HFF-Myc (cell line): Measurements from ENCODE around the gene RNF125.

Source experiments
- DNase-seq: peaks from one replicate; pipeline ENCODE4 v3.0.0-alpha.2; 2011; ENCODE audit warnings: low read depth; ENCODE audit errors: extremely low read depth
- H3K4me3 ChIP-seq: replicated peaks from 2 replicates; pipeline ENCODE4 v1.5.1; 2011; ENCODE audit warnings: low read depth, mild to moderate bottlenecking, control low read depth, low read length
- CTCF ChIP-seq: IDR thresholded peaks from 2 replicates; pipeline ENCODE4 v1.5.1; 2012; ENCODE audit warnings: mild to moderate bottlenecking, low read depth, low read length, control low read depth; ENCODE audit errors: missing control alignments

RNF125 gene

GRCh38 chr18:32095192-32095899 lies 76.7 kb downstream of the RNF125 start:
- no peak for TF ChIP-seq CTCF
- DNase-seq: no peak
- H3K4me3 ChIP-seq: no peak overlapping the region

DNA sequence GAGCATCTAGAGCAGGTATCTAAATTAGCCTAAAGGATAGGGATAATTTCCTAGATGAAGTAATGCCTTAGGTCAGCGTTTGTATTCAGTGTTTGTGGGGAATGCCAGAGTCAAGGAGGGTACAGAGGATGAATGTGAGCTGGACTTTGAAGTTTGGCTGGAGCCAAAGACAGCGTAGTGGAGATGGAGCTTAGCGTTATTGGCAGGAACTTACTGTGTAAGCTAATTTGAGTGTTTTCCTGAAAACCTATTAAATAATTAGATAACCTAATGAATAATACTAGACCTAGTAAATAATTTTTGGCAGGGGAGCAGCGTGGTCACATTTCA lies 77.2 kb downstream of the RNF125 start:
- H3K4me3 ChIP-seq: no peak overlapping the region
- no peak for DNase-seq
- no peak for TF ChIP-seq CTCF

DNA sequence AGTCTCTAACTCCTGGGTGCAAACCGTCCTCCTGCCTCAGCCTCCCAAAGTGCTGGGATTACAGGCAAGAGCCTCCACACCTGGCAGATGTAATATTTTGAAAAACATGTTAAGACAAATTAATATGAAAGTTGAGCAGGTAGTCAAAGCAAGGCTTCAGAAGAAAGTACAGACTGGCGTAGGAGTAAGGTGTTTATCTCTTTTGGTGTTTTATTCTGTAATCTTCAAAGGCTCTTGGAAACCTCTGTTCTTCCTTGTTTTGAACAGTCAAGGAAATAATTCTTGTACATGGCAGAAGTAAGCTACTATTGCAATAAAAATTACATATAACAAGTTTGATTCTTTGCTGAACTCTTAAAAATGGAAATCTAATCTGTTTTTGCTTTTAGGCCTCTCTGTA lies 78.3 kb downstream of the RNF125 start:
- DNase-seq: no peak
- H3K4me3 ChIP-seq: no peak overlapping the region
- TF ChIP-seq CTCF: no peak

DNA sequence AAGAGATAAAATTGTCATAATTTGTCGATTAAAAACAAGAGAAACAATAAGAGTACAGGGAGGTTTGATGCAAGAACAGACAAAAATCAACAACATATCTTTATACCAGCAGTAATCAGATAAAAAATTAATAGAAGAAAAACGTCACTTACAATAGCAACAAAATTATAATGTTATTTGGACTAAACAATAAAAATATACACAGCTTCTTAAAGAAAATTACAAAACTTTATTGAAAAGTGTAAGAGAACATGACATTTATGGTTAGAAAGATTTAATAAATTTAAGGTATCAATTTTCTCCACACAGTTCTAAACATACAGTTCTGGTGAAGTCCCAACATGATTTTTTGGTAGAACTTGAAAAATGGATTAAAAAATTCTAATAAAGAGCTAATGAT lies 85.9 kb downstream of the RNF125 start:
- TF ChIP-seq CTCF: no peak
- no peak for DNase-seq
- no peak overlapping the region for H3K4me3 ChIP-seq

DNA sequence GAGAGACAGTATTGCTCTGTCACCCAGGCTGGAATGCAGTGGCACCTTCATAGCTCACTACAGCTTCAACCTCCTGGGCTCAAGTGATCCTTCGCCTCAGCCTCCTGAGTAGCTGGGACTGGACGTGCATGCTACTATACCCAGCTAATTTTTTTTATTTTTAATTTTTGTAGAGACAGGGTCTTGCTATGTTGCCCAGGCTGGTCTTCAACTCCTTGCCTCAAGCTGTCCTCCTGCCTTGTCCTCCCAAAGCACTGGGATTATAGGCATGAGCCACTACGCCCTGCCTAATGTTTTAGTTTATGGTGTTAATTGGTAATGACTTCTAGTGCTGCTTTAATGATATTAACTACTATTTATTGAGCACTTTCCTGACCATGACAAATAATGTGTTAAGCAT lies 91.4 kb downstream of the RNF125 start:
- H3K4me3 ChIP-seq: no peak overlapping the region
- no peak for DNase-seq
- TF ChIP-seq CTCF: no peak

DNA sequence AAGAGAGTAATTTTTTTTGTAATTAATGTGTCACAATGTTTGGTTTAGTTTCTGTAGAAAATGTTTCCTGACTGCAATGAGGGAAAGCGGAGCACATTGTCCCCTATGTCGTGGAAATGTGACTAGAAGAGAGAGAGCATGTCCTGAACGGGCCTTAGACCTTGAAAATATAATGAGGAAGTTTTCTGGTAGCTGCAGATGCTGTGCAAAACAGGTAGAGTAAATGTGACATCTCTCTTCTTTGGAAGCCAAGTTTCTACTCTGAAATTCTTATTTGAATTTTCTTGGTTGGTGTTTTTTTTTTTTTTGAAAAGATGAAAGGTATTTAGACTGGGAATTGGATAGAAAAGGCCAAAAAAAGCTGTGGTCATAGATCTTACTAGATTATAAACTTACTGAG lies 93.1 kb downstream of the RNF125 start:
- no peak for DNase-seq
- TF ChIP-seq CTCF: no peak

GRCh38 chr18:32112826-32113225 lies 94.2 kb downstream of the RNF125 start:
- H3K4me3 ChIP-seq: no peak overlapping the region
- no peak for TF ChIP-seq CTCF
- DNase-seq: no peak

More for the DNA sequence above, 93.1 kb downstream of the RNF125 start:
- no peak overlapping the region for H3K4me3 ChIP-seq
